HK-2 (cell line): ENCODE measurements around the gene EEF2.
"Not testable (repeated sequence)": the region's sequence is repeated elsewhere in the genome, so short reads cannot be mapped to it uniquely, and the experiment has no call there.

Experiments
- DNase-seq: peaks from one replicate; pipeline ENCODE4 v3.0.0-alpha.2; 2018; ENCODE audit not compliant: unreplicated experiment

EEF2 gene

DNA sequence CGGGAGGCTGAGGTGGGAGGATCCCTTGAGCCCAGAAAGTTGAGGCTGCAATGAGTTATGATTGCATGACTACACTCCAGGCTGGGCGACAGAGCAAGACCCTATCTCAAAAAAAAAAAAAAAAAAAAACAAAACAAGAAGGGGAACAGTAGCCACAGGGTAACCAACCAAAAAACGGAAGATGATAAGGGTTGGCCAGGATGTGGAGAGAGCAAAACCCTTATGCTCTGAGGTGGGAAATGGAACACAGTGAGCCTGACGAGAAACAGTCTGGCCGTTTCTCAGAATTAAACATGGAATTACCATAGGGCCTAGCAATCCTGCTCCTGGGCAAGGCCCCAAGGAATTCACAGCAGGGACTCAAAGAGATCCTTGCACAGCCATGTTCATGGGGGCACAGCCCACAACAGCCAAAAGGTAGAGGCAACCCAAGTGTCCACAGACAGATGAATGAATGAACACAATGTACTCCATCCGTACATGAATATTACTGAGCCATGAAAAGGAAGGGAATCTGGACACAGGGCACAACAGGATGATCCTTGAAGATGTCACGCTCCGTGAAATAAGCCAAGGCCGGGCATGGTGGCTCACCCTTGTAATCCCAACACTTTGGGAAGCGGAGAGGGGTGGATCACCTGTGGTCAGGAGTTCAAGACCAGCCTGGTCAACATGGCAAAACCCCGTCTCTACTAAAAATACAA lies 41.1 kb downstream of the EEF2 start:
- DNase-seq, result no peak

DNA sequence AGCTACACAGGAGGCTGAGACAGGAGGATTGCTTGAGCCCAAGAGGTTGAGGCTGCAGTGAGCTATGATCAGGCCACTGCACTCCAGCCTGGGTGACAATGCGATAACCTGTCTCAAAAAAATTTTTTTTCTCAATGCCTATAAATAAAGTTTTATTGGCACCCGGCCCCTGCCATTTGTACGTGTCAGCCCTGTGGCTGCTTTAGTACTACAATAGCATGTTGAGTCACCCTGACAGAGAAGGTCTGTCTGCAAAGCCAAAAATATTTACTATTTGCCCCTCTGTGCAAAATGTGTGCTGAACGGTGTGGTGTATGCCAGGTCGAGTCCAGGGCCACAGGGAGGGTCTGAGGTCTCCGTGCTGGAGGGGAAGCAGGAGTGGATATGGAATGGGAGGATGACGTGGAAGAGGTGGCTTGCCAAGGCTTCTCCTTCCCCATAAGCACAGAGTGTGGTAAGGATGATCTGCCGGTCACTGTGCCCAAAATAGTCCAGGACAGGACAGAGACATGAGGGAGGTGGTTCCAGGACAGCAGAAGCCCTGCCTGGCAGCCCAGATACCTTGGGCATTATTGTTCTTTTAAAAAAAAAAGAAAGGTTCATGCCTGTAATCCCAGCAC lies 42.4 kb downstream of the EEF2 start:
- DNase-seq, result no peak

DNA sequence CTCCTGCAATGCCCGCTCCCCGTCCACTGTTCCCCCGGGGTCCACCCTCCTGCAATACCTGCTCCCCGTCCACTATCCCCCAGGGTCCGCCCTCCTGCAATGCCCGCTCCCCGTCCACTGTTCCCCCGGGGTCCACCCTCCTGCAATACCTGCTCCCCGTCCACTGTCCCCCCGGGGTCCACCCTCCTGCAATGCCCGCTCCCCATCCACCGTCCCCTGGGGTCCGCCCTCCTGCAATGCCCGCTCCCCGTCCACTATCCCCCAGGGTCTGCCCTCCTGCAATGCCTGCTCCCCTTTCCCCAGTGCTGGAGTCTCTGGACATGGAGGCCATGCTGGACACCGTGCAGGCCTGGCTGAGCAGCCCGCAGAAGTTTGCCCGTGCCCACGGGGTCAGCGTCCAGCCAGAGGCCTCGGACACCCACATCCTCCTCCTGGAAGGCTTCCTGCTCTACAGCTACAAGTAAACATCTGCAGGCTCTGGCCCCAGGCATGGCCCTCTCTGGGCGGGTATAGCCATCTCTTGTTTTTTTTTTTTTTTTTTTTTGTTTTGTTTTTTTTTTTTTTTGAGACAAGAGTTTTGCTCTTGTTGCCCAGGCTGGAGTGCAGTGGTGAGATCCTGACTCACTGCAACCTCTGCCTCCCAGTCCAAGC lies 46.8 kb downstream of the EEF2 start:
- DNase-seq, result not testable (repeated sequence)

DNA sequence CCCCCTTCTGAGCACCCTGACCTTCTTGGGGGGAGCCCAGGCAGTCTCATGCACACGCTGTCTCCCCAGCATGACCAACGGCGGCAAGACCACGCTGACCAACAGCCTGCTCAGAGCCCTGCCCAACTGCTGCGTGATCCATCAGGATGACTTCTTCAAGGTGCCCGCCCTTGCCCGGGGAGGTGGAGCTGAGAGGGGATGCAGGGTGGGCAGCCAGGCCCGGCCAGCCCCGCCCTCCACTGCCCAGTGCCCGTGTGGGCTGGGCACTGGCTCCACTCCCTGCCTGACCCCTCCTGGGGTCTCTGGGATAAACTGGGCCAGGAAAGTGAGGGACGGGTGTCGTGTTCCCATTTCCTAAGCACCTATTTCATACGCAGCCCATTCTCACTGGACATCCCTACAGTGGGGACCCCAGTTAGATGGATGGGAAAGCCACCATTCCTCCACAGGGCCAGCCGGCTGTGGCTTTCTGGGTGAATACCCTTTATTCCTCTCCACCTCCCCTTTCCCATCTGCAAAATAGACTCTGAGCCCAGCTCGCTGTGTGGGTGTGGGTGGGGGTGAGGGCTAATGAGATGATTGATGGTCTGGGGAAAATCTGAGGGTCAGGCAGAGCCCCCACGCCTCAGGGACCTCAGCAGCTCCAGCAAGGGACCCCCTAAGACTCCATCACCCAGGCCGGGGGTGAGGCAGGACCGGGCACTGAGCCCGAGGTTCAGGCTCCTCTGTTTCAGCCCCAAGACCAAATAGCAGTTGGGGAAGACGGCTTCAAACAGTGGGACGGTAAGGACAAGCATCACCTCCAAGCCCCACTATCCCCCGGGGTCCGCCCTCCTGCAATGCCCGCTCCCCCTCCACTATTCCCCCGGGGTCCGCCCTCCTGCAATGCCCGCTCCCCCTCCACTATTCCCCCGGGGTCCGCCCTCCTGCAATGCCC lies 48.5 kb downstream of the EEF2 start:
- no peak for DNase-seq

DNA sequence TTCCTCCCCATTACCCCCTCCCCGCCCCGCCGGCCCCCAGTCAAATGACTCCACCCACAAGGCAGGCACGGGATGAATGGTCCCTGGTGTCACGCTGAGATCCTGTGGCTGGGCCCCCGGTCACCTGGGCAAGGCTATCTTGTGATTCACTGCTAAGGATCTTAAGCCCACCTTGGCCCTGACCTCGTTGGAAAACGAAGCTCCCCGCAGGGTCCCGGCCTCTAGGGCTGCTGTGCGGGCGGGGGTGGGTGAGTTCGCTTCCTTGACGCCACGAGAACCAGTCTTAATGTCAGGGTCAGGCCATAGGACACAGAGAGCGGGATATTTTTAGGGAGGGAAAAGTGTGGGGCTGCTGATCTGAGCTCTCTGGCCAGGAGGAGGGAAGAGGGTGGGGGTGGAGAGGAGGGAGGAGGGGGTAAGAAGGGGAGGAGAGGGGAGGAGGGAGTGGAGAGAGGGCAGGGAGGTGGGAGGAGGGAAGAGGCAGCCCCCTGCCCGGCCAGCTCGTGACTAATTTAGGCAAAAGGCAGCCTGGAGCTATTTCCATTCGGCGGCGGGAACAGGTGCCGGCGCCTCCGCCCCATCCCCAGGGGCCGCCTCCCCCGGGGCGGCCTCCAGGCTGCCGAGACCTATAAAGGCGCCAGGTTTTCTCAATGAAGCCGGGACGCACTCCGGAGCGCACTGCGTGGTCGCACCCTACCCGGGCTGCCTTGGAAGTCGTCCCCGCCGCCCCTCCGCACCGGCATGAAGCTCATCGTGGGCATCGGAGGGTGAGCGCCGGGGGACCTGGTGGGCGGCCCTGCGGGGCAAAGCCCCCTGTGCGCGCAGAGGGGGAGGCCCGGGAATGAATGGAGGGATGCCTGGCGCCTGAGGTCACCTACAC lies 52.1 kb downstream of the EEF2 start, which contains the start of gene NMRK2:
Gene NMRK2, plus strand, starts transcription at position 139 of the 880 bp plus-strand sequence. Its CDS starts 603 bp downstream, at position 742.
- no peak for DNase-seq

DNA sequence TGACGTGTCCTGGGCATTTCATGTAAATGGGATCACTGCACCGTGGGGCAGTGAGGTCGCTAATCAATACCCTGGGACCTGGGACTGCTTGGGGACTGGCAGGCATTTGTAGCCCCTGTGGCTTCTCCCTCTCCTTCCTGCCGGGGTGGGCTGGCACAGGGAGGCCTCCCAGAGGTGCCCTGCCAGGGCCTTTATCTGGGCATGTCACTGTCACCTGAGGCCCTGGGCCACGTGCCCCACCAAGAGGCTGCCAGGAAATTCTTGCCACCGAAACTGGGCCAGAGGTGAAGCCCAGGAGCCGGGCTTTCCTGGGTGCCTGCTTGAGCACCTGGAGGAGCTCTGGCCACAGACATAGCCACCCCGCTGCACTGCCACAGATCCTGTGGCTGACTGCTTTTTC lies 54.2 kb downstream of the EEF2 start:
- DNase-seq, result no peak
